Uterus (tissue), 2 donors: ENCODE results near the gene PRKCE.

ENCODE experiments used
- POLR2A ChIP-seq, 2 donors: fragments of 450-650 bp; IDR thresholded peaks; one replicate each; pipeline ENCODE4 v1.6.1; 2016; ENCODE audit warnings: antibody characterized with exemption in 2 of 2, mild to moderate bottlenecking in 1 of 2, moderate library complexity in 1 of 2
- TF ChIP-seq, protein P1 (sequence below), 4 experiments: fragments of 200-600 bp in 2 of 4; fragments of 450-650 bp in 2 of 4; sonication (generic) in 2 of 4; IDR thresholded peaks; one replicate each; pipeline ENCODE4 v1.5.1; 2016 to 2019; ENCODE audit warnings: antibody characterized with exemption in 4 of 4, mild to moderate bottlenecking in 2 of 4, moderate library complexity in 1 of 4

DNA sequence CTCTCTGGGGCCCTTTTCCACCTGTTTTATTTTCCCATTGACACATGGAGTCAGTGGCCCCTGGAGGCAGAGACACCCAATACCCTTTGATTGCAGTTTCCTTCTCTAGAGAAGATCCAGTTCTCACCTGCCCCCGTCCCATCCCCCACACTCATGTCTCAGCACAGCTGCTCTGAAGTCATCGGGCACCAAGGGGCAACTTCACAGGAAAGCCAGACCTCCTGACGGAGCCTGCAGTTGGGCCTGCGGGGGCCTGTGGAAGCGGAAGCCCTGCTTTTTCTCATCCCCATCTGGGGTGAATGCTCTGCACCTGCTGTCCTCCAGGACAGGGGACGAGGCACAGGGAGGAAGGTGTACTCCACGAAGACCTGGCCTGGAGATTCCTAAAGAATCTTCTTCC is 337.4 kb downstream of the PRKCE start:
- no peak for TF ChIP-seq POLR2A (IDR thresholded peaks at IDR 0.05)
- TF ChIP-seq, protein P1, sequence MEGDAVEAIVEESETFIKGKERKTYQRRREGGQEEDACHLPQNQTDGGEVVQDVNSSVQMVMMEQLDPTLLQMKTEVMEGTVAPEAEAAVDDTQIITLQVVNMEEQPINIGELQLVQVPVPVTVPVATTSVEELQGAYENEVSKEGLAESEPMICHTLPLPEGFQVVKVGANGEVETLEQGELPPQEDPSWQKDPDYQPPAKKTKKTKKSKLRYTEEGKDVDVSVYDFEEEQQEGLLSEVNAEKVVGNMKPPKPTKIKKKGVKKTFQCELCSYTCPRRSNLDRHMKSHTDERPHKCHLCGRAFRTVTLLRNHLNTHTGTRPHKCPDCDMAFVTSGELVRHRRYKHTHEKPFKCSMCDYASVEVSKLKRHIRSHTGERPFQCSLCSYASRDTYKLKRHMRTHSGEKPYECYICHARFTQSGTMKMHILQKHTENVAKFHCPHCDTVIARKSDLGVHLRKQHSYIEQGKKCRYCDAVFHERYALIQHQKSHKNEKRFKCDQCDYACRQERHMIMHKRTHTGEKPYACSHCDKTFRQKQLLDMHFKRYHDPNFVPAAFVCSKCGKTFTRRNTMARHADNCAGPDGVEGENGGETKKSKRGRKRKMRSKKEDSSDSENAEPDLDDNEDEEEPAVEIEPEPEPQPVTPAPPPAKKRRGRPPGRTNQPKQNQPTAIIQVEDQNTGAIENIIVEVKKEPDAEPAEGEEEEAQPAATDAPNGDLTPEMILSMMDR (IDR thresholded peaks at IDR 0.05), result no peak
